ENCODE data around the gene ATP1B2. TPM values are rescaled to one million over a fixed set of nuclear protein-coding genes. Genes with fewer than 3 reads are reported as not detected.
"Not testable (repeated sequence)": the region's sequence is repeated elsewhere in the genome, so short reads cannot be mapped to it uniquely, and the experiment has no call there.

The ATP1B2 gene
- total RNA-seq, 2 donors from 2014 or later = 2.2 to 2.6 TPM

DNA sequence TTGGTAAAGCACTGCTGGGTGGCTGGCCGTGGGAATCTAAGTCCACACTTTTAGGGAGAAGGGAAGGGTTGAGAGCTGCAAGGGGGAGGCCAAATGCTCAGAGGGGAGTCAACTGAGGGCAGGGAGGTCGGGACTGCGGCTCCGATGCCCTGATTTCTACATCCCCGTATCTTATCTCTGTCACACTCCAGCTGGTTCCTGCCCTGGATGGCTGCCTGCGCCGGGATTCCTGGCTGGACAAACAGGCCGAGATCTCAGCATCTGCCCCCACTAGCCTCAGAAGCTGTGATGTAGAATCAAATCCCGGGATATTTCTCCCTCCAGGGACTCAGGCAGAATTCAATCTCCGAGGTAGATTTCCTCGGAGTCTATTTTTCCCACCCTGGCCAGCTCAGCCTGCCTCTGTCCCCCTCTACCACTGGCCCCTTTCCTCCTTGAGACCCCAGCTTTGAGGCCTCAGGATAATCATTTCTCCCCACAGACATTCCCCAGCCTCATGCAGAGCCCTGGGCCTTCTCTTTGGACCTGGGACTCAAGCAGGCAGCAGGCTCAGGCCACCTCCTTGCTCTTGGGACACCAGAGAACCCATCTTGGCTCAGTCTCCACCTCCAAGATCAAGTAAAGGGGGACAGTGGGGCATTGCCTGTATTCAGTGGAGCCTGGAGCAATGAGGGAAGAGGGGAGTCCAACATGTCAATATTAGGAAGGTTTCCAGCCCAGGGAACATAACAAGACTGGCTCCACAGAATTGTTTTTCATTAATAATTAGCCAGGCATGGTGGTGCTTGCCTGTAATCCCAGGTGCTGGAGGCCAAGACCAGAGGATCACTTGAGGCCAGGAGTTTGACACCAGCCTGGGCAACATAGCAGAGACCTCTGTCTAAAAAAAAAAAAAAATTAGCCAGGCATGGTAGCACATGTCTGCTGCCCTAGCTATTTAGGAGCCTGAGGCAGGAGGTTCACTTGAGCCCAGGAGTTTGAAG is 19.0 kb upstream of the ATP1B2 start:
- intact Hi-C loops (cut with DNase I) = loop anchor here (2.0 to 10.0 kb wide), 2 partner anchors 53 to 55 kb away; partner anchors contain the start of genes TP53 (in 2 of the 2) and WRAP53 (in 1 of the 2)

DNA sequence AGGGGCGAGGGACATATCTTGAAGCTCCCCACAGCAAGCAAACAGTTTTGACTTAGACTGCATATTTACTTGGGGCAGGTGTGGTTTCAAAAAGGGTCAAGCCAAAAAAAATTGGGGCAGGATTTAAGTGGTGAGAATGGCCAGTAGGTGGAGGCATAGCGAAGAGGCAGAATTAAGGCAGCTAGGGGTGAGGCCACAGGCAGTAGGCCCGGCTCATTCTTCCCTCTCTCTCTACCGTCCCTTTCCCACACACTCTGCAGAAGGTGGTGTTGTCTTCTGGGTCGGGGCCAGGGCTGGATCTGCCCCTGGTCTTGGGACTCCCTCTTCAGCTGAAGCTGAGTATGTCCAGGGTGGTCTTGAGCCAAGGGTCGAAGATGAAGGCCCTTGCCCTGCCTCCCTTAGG is 18.2 kb upstream of the ATP1B2 start:
- DNase-seq (ENCODE audit: low spot score) = no peak
- intact Hi-C loops (cut with DNase I) = loop anchor here (2.0 to 10.0 kb wide), 2 partner anchors 52 to 54 kb away; partner anchors contain the start of genes TP53 (in 2 of the 2) and WRAP53 (in 1 of the 2)

More for the DNA sequence above, 19.0 kb upstream of the ATP1B2 start:
- no peak for DNase-seq (ENCODE audit: low spot score)

DNA sequence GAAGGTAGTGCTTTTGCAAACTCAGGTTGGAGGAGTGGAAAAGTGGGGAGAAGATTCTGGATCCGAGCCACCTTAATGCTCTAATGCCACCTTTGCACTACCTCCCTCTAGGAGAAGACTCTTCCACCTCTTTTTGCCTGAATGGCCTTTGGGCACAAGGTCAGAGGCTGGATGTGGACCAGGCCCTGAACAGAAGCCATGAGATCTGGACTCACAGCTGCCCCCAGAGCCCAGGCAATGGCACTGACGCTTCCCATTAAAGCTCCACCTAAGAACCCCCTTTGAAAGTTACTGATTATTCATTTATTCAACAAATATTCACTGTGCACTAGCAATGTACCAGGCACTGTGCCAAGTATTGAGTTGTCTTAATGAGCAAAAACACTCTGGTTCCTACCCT is 17.6 kb upstream of the ATP1B2 start:
- DNase-seq (ENCODE audit: low spot score) = no peak
- intact Hi-C loops (cut with DNase I) = loop anchor here (2.0 to 10.0 kb wide), 2 partner anchors 52 to 54 kb away; partner anchors contain the start of genes TP53 (in 2 of the 2) and WRAP53 (in 1 of the 2)

GRCh38 chr17:7634384-7634783 is 16.3 kb upstream of the ATP1B2 start:
- intact Hi-C loops (cut with DNase I) = loop anchor here in 1 of 2 donors (10.0 kb wide), 1 partner anchor 50 kb away; the partner anchor contains the start of genes TP53 and WRAP53

DNA sequence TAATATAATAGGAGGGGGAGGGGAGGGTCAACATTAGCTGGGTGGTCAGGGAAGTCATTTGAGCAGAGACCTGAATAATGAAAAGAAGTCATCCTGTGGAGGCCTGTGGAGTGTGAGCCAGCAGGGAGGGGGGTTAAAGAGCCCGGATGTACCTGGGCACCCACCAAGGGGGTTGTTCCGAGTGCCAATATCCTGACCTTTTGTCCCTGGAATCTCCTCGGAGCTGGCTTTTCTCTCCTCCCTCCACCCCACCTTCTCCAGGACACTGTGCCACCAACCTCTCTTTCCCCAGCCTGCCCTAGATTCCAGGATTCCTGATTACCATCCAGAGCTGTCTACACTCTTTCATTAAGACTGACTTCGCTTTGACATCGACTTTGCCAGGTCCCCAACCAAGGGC is 14.6 kb upstream of the ATP1B2 start:
- DNase-seq (ENCODE audit: low spot score) = no peak
- intact Hi-C loops (cut with DNase I) = loop anchor here in 1 of 2 donors (10.0 kb wide), 1 partner anchor 49 kb away; the partner anchor contains the start of genes TP53 and WRAP53

More at GRCh38 chr17:7634384-7634783, 16.3 kb upstream of the ATP1B2 start:
- no peak for DNase-seq (ENCODE audit: low spot score)

DNA sequence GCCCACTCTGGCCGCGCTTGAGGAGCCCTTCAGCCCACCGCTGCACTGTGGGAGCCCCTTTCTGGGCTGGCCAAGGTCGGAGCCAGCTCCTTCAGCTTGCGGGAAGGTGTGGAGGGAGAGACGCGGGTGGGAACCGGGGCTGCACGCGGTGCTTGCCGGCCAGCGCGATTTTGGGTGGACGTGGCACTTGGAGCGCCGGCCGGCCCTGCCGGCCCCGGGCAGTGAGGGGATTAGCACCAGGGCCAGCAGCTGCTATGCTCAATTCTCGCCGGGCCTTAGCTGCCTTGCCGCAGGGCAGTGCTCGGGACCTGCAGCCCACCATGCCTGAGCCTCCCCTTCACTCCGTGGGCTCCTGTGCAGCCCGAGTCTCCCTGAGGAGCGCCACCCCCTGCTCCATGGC is 9.9 kb upstream of the ATP1B2 start:
- intact Hi-C loops (cut with DNase I) = no loop called here
- no peak for DNase-seq (ENCODE audit: low spot score)

GRCh38 chr17:7641635-7642034 is 9.1 kb upstream of the ATP1B2 start:
- intact Hi-C loops (cut with DNase I); DNase-seq (ENCODE audit: low spot score): not testable (repeated sequence)

DNA sequence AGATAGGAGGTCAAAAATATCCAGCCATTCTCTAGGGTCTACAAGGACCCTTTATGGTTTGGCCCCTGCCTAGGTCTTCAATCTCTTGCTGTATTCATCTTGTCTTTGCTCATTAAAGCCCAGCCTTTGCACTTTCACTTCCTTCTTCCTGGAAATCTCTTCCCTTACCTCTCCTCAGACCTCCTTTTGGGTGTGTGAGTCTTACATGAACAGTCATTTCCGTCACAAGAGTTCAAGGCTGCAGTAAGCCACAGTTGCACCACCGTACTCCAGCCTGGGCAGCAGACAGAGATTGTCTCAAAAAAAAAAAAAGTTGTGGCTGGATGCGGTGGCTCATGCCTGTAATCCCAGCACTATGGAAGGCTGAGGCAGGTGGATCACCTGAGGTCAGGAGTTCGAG is 6.0 kb upstream of the ATP1B2 start:
- DNase-seq (ENCODE audit: low spot score) = no peak
- intact Hi-C loops (cut with DNase I) = no loop called here

GRCh38 chr17:7646457-7646856 is 4.3 kb upstream of the ATP1B2 start:
- no peak for DNase-seq (ENCODE audit: low spot score)

DNA sequence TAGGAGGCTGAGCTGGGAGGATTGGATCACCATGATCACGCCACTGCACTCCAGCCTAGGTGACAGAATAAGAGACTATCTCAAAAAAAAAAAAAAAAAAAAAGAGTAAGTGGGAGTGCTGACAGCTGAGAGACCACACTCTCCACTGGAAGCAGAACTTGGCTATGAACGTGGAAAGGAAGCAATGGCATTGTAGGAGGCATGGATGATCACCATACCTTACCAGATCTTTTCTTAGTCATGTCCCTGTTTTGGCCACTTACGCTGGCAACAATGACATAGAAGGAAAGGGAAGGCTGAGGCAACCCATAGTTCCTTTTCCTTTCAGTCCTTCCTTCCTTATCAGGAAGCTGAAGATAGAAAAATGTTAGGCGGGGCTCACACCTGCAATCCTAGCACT is 3.7 kb upstream of the ATP1B2 start:
- intact Hi-C loops (cut with DNase I) = no loop called here
- no peak for DNase-seq (ENCODE audit: low spot score)

More at GRCh38 chr17:7646457-7646856, 4.3 kb upstream of the ATP1B2 start:
- intact Hi-C loops (cut with DNase I) = no loop called here

GRCh38 chr17:7651097-7651664 is 455 bp downstream of the ATP1B2 start:
- intact Hi-C loops (cut with DNase I) = no loop called here
- DNase-seq (ENCODE audit: low spot score) = no peak

DNA sequence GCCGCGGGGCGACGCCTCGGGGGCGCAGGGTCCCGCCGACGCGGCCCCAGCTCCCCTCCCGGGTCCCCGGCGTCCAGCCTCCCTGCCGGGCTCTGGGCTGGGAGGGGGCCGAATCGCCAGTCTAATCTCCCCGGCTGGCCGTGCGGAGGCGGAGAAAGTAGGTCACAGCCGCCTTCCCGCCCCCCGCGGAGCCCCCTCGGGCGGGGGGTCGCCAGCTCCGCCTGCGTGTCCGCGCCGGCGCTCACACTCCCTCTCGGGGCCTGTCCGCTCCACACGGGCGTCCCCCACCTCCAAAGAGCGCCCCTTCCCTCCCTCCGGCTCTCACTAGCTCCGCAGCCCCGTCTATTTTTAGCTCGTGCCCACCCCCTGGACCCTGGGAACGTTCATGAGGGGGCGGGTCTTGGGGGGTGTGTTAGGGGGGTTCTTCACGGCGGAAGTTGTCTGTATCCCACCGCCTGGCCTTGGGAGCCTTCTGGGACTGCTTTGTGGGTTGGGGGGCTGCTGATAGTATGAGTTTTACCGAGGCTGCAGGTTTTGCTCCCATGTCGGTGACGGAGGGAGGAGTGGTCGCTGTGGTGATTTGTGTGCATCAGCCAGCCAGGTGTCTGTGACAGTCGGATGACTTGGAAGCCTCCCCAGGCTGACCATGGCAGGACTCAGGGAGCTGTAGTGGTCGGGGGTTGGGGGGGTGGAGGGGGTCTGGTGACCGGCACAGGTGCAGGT is 1.1 kb downstream of the ATP1B2 start:
- DNase-seq (ENCODE audit: low spot score) = no peak
- intact Hi-C loops (cut with DNase I) = no loop called here

DNA sequence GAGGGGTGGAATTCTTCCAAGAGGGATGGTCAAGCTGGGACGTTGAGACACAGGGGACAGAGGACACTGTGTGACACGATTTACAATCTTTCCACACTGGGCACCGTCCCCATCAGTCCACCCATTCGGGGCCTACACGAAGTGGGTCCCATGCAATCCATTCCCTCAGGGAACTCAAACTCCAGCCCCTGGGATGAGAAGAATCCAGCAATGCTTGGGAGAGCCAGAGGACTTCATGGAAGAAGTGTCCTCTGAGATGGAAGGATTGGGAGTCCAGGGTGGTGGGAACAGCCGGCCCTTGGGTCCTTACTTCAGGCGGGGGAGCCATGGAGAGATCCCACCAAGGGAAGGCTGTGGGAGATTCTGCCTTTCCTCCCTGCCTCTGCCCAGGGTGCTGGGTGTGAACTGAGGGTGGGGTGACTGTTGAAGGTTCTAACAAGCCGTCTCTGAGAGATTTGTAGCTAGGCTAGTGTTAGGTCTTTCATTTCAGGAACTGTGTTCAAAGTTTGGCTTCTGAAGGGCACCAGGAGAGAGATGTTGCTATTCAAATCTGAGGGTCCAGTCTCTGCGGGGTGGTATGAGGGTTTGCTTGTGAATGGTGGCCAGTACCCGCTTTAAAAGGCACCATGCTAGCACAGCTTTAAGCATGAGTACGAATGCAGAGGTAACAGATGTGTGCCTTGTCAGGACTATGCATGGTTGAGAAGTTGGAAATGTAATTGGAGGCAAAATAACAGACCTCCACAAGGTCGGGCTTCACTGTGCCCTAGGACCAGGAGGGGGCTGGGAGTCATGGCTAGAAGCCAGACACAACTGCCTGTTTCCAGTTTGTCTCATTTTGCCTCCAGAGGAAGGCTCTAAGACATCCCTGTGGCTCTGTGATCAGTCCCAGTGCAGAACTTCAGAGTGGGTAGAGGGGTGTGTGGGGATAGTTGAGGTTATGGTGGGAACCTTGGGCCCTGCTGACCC is 1.9 kb downstream of the ATP1B2 start:
- no peak for DNase-seq (ENCODE audit: low spot score)
- intact Hi-C loops (cut with DNase I) = no loop called here

DNA sequence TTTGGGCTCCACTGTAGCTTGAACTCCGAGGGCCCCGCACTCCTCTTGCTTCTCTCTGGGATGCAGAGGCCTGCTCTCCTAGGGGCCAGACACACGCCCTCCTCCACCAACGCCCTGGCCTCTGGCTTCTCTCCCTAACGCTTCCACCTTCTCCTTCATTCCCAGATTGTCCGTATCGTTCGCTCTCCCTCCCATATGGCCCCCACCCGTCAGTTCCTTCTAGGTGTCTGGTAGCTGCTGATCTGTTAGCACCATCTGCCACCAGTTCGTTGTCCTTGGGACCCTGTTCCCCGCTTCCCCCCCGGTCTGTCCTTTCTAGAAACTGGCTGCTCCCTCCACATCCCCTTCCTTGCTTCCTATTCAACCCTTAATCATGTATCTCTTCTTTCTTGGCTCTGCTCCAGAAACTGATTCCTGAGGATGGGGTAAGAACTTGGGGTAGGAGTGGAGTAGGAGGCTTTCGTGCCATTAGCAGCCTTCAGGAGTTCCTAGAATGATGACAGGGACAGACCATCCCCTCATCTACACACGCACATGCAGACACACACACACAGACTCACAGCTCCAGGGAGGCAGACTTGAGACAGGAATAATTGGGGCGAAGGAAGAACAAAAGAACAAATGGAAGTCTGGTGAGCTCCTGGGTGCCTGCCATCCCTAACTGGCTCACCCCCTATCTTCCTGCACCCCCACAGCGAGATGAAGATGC is 4.3 kb downstream of the ATP1B2 start:
- intact Hi-C loops (cut with DNase I) = no loop called here
- no peak for DNase-seq (ENCODE audit: low spot score)

- no peak for DNase-seq (ENCODE audit: low spot score)
- intact Hi-C loops (cut with DNase I) = no loop called here
These were observed 4.8 kb downstream of the ATP1B2 start for GRCh38 chr17:7655541-7655840.

DNA sequence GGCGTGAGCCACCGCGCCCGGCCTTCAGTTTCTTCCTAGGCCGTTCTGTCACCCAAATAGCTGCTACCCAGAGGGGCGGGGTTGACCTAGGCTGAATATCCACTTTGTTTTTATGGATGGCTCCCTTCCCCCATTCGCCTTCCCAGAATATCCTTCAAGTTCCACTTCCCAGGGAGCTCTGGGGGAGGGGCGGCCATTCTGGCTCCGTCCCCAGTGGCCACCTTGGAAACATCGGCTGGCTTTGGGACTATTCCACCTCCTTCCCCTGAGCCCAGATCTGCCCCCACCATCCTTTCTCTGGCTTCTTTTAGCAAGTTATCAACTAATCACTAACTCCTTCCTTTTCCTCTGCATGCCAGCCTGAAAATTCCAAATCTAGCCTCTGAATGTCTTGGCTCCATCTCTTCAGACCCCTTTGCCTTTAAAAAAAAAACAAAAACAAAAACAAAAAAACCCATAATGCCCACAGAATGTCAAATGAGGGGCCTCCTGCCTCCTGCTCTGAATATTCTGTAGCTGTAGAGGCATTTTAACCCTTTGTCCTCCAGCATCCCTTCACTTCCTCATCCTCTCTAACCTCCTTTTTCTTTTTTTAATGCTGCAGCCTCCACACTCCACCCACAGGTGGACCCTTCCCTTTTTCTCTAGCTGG is 6.4 kb downstream of the ATP1B2 start:
- intact Hi-C loops (cut with DNase I) = no loop called here
- DNase-seq (ENCODE audit: low spot score) = no peak

- DNase-seq (ENCODE audit: low spot score) = no peak
- intact Hi-C loops (cut with DNase I) = no loop called here
These were observed 17.1 kb downstream of the ATP1B2 start for GRCh38 chr17:7667656-7668406.

Data from posterior vena cava (tissue), 2 donors.